PFSK-1 (cell line): ENCODE measurements around the gene TTC28.

Source experiments
- FOXP2 ChIP-seq: optimal IDR thresholded peaks from 2 replicates; pipeline ENCODE3; 2011; ENCODE audit warnings: borderline replicate concordance, control low read depth, inconsistent platforms; ENCODE audit not compliant: insufficient read depth; ENCODE audit errors: extremely low read length, extremely low read depth
- POLR2AphosphoS5 ChIP-seq: IDR thresholded peaks from 2 replicates; pipeline ENCODE4 v1.6.1; 2012; ENCODE audit warnings: low read depth, mild to moderate bottlenecking, control low read depth, low read length, moderate library complexity
- SIN3A ChIP-seq: IDR thresholded peaks from 2 replicates; pipeline ENCODE4 v1.6.1; 2012; ENCODE audit warnings: mild to moderate bottlenecking, low read length, moderate library complexity, borderline replicate concordance; ENCODE audit not compliant: insufficient read depth
- TAF1 ChIP-seq: IDR thresholded peaks from 2 replicates; pipeline ENCODE4 v1.6.1; 2012; ENCODE audit warnings: low read length, control low read depth, borderline replicate concordance; ENCODE audit not compliant: insufficient read depth
- TF ChIP-seq, protein P1 (sequence below), 2 experiments: IDR thresholded peaks; 2 replicates each; pipeline versions ENCODE4 v1.6.1 to v1.8.0; 2011 to 2012; ENCODE audit warnings: low read depth in 2 of 2, low read length in 2 of 2, control low read depth in 1 of 2, inconsistent platforms in 1 of 2, mild to moderate bottlenecking in 1 of 2, moderate library complexity in 1 of 2; ENCODE audit not compliant: insufficient read depth in 1 of 2

The TTC28 gene

DNA sequence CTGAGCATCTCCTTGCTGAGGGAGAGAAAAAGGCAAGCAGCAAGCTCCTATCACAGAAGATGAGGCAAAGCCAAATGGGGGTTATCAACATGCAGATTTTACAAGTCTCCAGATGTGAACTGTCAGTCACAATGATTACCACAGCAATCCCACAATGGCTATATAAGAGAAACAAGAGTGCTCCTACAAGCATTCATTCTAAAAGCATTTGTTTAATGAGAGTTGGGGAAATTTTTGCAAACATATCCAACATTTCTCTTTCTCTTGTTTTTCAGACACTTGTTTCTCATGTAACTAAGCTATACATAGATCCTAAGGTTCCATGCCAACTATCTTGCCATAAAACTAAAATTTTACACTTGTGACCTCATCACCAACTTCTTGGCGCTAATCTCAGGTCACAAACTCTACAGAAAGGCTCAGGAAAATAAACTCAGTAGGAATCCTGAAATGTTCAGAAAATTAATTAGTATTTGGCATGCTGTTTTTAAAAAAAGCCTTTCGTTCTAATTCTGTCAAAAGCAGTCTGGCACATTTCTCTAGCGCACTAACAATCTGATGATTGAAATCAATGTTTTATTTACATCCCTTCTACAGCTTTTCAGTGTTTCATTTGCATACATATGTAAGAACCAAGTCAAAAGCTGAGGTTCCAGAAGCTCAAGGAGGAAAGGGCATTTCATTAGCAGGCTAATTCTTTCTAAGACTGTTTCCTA, 199.5 kb downstream of the TTC28 start:
- TF ChIP-seq TAF1, result no peak
- TF ChIP-seq, protein P1, sequence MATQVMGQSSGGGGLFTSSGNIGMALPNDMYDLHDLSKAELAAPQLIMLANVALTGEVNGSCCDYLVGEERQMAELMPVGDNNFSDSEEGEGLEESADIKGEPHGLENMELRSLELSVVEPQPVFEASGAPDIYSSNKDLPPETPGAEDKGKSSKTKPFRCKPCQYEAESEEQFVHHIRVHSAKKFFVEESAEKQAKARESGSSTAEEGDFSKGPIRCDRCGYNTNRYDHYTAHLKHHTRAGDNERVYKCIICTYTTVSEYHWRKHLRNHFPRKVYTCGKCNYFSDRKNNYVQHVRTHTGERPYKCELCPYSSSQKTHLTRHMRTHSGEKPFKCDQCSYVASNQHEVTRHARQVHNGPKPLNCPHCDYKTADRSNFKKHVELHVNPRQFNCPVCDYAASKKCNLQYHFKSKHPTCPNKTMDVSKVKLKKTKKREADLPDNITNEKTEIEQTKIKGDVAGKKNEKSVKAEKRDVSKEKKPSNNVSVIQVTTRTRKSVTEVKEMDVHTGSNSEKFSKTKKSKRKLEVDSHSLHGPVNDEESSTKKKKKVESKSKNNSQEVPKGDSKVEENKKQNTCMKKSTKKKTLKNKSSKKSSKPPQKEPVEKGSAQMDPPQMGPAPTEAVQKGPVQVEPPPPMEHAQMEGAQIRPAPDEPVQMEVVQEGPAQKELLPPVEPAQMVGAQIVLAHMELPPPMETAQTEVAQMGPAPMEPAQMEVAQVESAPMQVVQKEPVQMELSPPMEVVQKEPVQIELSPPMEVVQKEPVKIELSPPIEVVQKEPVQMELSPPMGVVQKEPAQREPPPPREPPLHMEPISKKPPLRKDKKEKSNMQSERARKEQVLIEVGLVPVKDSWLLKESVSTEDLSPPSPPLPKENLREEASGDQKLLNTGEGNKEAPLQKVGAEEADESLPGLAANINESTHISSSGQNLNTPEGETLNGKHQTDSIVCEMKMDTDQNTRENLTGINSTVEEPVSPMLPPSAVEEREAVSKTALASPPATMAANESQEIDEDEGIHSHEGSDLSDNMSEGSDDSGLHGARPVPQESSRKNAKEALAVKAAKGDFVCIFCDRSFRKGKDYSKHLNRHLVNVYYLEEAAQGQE (IDR thresholded peaks at IDR 0.05; ENCODE audit: insufficient read depth in 1 of 2, low read depth in 2 of 2, low read length in 2 of 2), result no peak
- no peak for TF ChIP-seq SIN3A
- TF ChIP-seq POLR2AphosphoS5, result no peak
- TF ChIP-seq FOXP2, result no peak

DNA sequence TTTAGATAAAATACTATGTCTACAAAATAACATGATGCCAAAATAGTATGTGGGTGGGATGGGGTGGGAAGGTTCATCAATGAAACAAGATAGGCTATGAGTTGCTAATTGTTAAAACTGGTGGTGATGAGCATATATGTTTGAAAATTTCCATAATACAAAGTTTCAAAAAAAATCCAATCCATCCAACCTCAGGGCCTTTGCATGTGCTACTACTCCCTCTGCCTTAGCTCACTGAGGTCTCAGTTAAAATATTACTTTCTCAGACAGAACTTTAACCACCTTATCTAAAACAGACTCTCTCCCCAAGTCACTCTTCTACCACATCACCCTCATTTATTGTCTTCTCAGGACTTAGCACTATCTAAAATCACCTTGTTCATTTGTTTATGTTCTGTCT, 201.1 kb downstream of the TTC28 start:
- TF ChIP-seq SIN3A (no peak), TAF1 (no peak), FOXP2 (no peak), POLR2AphosphoS5 (no peak)
- TF ChIP-seq, protein P1 (IDR thresholded peaks at IDR 0.05; ENCODE audit: insufficient read depth in 1 of 2, low read depth in 2 of 2, low read length in 2 of 2), result no peak

DNA sequence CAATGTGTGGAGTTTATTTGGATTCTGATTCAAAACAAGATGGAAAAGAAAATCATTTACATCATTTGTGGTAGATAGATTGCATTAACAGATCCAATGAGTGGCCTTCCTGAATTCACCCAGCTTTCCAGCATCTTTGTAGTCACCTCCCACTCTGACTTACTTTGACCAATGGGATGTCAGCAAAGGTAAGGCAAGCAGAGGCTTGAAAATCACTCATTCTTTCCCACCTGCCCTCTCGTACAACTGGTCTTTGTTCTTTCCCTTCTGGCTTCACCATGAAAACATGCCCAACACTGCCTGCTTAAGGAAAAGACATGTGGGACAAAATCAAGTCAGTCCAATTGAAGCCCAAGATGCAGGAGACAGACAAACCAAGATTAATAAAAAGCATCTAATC, 202.1 kb downstream of the TTC28 start:
- TF ChIP-seq POLR2AphosphoS5 (no peak), FOXP2 (no peak), TAF1 (no peak), SIN3A (no peak)
- TF ChIP-seq, protein P1 (IDR thresholded peaks at IDR 0.05; ENCODE audit: insufficient read depth in 1 of 2, low read depth in 2 of 2, low read length in 2 of 2), result no peak

DNA sequence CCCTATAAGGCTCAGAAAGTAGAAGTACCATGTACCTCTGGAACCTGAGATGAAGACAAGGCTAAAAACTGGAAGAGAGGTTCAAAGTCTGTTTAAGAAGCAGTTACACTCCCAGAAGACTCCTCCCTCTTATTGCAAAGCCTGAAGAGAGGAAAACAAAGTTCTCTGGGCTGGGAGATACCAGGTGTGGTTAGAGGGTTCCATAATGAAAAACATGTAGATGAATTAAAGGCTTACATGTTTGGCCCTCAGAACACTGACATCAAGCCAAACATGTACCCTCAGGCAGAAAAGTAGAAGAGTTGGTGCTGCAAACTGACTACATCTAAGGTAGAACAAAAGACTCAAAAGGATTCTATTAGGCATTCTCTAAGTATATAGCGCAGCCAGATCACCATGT, 205.3 kb downstream of the TTC28 start:
- TF ChIP-seq FOXP2 (no peak), TAF1 (no peak), SIN3A (no peak), POLR2AphosphoS5 (no peak)
- TF ChIP-seq, protein P1 (IDR thresholded peaks at IDR 0.05; ENCODE audit: insufficient read depth in 1 of 2, low read depth in 2 of 2, low read length in 2 of 2), result no peak
